B cell (primary cell): Measurements from ENCODE around the gene ZNF84. TPM values are rescaled to one million over a fixed set of nuclear protein-coding genes. Genes with fewer than 3 reads are reported as not detected.

Experiments used
- ATAC-seq: fragments of 200-7000 bp; cut with Tn5 transposase; one replicate; pipeline ENCODE4 v1.10.0; 2021; ENCODE audit warnings: low read depth, mild to moderate bottlenecking, moderate number of reproducible peaks, moderate library complexity
- CTCF ChIA-PET: fragments of 350-600 bp; sonication (Branson Sonifier 250); formaldehyde crosslinking; loops from one replicate; lab custom pipeline; 2021; ENCODE audit warnings: antibody characterized with exemption, inconsistent platforms; lab: Charles Lee
- POLR2A ChIA-PET: fragments of 350-600 bp; sonication (Branson Sonifier 250); formaldehyde crosslinking; loops from one replicate; lab custom pipeline; 2021; ENCODE audit warnings: antibody characterized with exemption; lab: Charles Lee
- DNase-seq: peaks from one replicate; pipeline ENCODE4 v3.0.0; 2013
- H2AFZ ChIP-seq: 2 replicates; pipeline ENCODE4 v1.6.1; 2012; ENCODE audit warnings: mild to moderate bottlenecking, low read depth, low read length; ENCODE audit not compliant: insufficient read depth, poor library complexity, severe bottlenecking
- H3K27ac ChIP-seq, 2 donors: 1 replicate in 1 of 2; 2 replicates in 1 of 2; pipeline ENCODE4 v1.5.1; 2012 to 2013; ENCODE audit warnings: low read length in 2 of 2, mild to moderate bottlenecking in 2 of 2, moderate library complexity in 1 of 2
- H3K27me3 ChIP-seq, 4 experiments: fragments of 200-600 bp in 1 of 4; sonication (generic) in 1 of 4; replicated peaks in 1 of 4; 1 replicate in 2 of 4; 2 replicates in 2 of 4; pipeline versions ENCODE4 v1.6.1 to v1.7.0; 2013 to 2016; ENCODE audit warnings: low read length in 3 of 4, mild to moderate bottlenecking in 2 of 4, mixed read lengths in 1 of 4, moderate library complexity in 1 of 4; ENCODE audit not compliant: insufficient read depth in 4 of 4, control insufficient read depth in 3 of 4; ENCODE audit errors: control extremely low read depth in 1 of 4
- H3K36me3 ChIP-seq, 2 experiments: replicated peaks in 1 of 2; 1 replicate in 1 of 2; 2 replicates in 1 of 2; pipeline versions ENCODE4 v1.6.1 to v1.7.1; 2013; ENCODE audit warnings: low read length in 1 of 2; ENCODE audit not compliant: insufficient read depth in 2 of 2, control insufficient read depth in 1 of 2; ENCODE audit errors: control extremely low read depth in 1 of 2, extremely low read depth in 1 of 2
- H3K4me1 ChIP-seq, 2 donors: fragments of 200-600 bp in 1 of 2; sonication (generic) in 1 of 2; 1 replicate in 1 of 2; 2 replicates in 1 of 2; pipeline versions ENCODE4 v1.5.1 to v1.6.1; 2013 to 2017; ENCODE audit warnings: low read length in 2 of 2; ENCODE audit not compliant: control insufficient read depth in 2 of 2, insufficient read depth in 2 of 2
- H3K4me2 ChIP-seq: replicated peaks from 2 replicates; pipeline ENCODE3; 2012; ENCODE audit warnings: mild to moderate bottlenecking, low read depth, low read length; ENCODE audit not compliant: poor library complexity, severe bottlenecking
- H3K4me3 ChIP-seq, 5 experiments: fragments of 200-600 bp in 1 of 5; sonication (generic) in 1 of 5; 1 replicate in 3 of 5; 2 replicates in 2 of 5; pipeline versions ENCODE4 v1.5.1 to v1.7.0; 2011 to 2016; ENCODE audit warnings: low read length in 4 of 5, mild to moderate bottlenecking in 4 of 5, low read depth in 2 of 5, control low read depth in 1 of 5, moderate library complexity in 1 of 5; ENCODE audit not compliant: insufficient read depth in 1 of 5; ENCODE audit errors: control extremely low read depth in 1 of 5, extremely low read depth in 1 of 5
- H3K79me2 ChIP-seq: fragments of 200-600 bp; sonication (generic); one replicate; pipeline ENCODE4 v1.6.0; 2016; ENCODE audit warnings: low read length; ENCODE audit not compliant: control insufficient read depth, insufficient read depth
- H3K9ac ChIP-seq: fragments of 200-600 bp; sonication (generic); 2 replicates; pipeline ENCODE4 v1.6.1; 2017; ENCODE audit warnings: mild to moderate bottlenecking, low read length, moderate library complexity
- H3K9me3 ChIP-seq, 3 donors: one replicate each; pipeline versions ENCODE4 v1.6.1 to v1.7.1; 2013; ENCODE audit warnings: low read length in 2 of 3; ENCODE audit not compliant: control insufficient read depth in 2 of 3, insufficient read depth in 1 of 3; ENCODE audit errors: control extremely low read depth in 1 of 3
- H4K20me1 ChIP-seq: 2 replicates; pipeline ENCODE4 v1.6.0; 2012; ENCODE audit warnings: mild to moderate bottlenecking, low read length; ENCODE audit not compliant: insufficient read depth, control insufficient read depth, poor library complexity, severe bottlenecking
- H3K27ac Mint-ChIP-seq: one replicate; pipeline ENCODE4 v1.8.0; 2021; ENCODE audit warnings: mixed read lengths
- H3K27me3 Mint-ChIP-seq: one replicate; pipeline ENCODE4 v1.8.0; 2021; ENCODE audit warnings: mixed read lengths
- H3K4me1 Mint-ChIP-seq: one replicate; pipeline ENCODE4 v1.8.0; 2021; ENCODE audit warnings: mixed read lengths
- H3K4me3 Mint-ChIP-seq: one replicate; pipeline ENCODE4 v1.8.0; 2021; ENCODE audit warnings: mixed read lengths
- H3K9me3 Mint-ChIP-seq: one replicate; pipeline ENCODE4 v1.8.0; 2022; ENCODE audit warnings: mixed read lengths; ENCODE audit not compliant: insufficient read depth
- CTCF ChIP-seq: fragments of 200-600 bp; IDR thresholded peaks from one replicate; pipeline ENCODE4 v1.8.0; 2022; ENCODE audit warnings: antibody characterized with exemption, mild to moderate bottlenecking
- EZH2 ChIP-seq: IDR thresholded peaks from 2 replicates; pipeline ENCODE4 v1.6.1; 2012; ENCODE audit warnings: borderline replicate concordance, low read depth, mild to moderate bottlenecking, moderate library complexity, low read length; ENCODE audit not compliant: insufficient read depth, poor library complexity, severe bottlenecking
- WGBS: methylation state at CpG from one replicate; pipeline ENCODE4 v1.1.5; 2013; ENCODE audit warnings: missing lambda C conversion rate; ENCODE audit not compliant: insufficient coverage; 5-methylcytosine and 5-hydroxymethylcytosine counted together
- intact Hi-C: fragments of 100-400 bp; cut with micrococcal nuclease; formaldehyde crosslinking; loops from one replicate; pipeline ENCODE4 v1.10.0; 2022
- polyA plus RNA-seq: library from polyadenylated mRNA; depleted of rRNA; stranded (reverse); fragments of >200 nt; gene quantifications from 2 replicates; pipeline ENCODE4 v1.2.3, GENCODE V29; 2012
- total RNA-seq, 2 donors: library from RNA; stranded (reverse); fragments of 120-200 nt in 1 of 2; gene quantifications; 1 replicate in 1 of 2; 2 replicates in 1 of 2; pipeline versions ENCODE4 v1.2.3 to v1.2.4, GENCODE V29; 2013 to 2022

The ZNF84 gene
- total and polyA plus RNA-seq, 2 donors (not counting 1 experiment from before 2014, with no cell fraction given), result 17.6 to 48.4 TPM

- peaks cover 41 to 75% of the 10 kb centered on the region in 2 experiments for H3K36me3 ChIP-seq
- H4K20me1 ChIP-seq, result no peaks in the 10 kb centered on the region
- peaks cover 43% of the 10 kb centered on the region for H3K9me3 Mint-ChIP-seq
- peaks cover 62% of the 10 kb centered on the region for H3K79me2 ChIP-seq
- ATAC-seq (no peak), DNase-seq (no peak)
- H3K4me3 ChIP-seq, result no peak overlapping the region
- no CpG with 5 or more reads among the region's 3 CpGs for WGBS
- H3K27ac ChIP-seq, result no peak overlapping the region
- H3K9me3 ChIP-seq, result peaks cover 26 to 90% (median 75%) of the 10 kb centered on the region in 3 donors
- POLR2A ChIA-PET, result no interaction called here
- no peaks in the 10 kb centered on the region for H3K4me1 Mint-ChIP-seq
- H3K27me3 ChIP-seq, result no peaks in the 10 kb centered on the region
- H2AFZ ChIP-seq, result no peak overlapping the region
- no peak overlapping the region for H3K9ac ChIP-seq
- H3K27ac Mint-ChIP-seq, result no peak overlapping the region
- no peak overlapping the region for H3K4me3 Mint-ChIP-seq
- intact Hi-C loops, result no loop called here
- TF ChIP-seq CTCF (no peak), EZH2 (no peak)
- H3K4me1 ChIP-seq, result no peaks in the 10 kb centered on the region
- H3K27me3 Mint-ChIP-seq, result no peaks in the 10 kb centered on the region
- H3K4me2 ChIP-seq, result no peak overlapping the region
- CTCF ChIA-PET, result no interaction called here
These were observed 9.4 kb downstream of the ZNF84 start for GRCh38 chr12:133046698-133047097.

- Histone ChIP-seq H3K4me3 (peak overlapping the region in 1 of 5 experiments; percentile 27), H3K79me2 (no peaks in the 10 kb centered on the region), H3K36me3 (peaks cover 4 to 26% of the 10 kb centered on the region in 2 experiments), H3K9me3 (peaks cover 35 to 91% (median 36%) of the 10 kb centered on the region in 3 donors), H4K20me1 (no peaks in the 10 kb centered on the region), H3K9ac (no peak overlapping the region), H3K4me1 (no peaks in the 10 kb centered on the region), H3K4me2 (no peak overlapping the region), H2AFZ (no peak overlapping the region), H3K27me3 (no peaks in the 10 kb centered on the region), H3K27ac (no peak overlapping the region)
- Mint-ChIP-seq H3K9me3 (peaks cover 13% of the 10 kb centered on the region), H3K27me3 (no peaks in the 10 kb centered on the region), H3K27ac (peak overlapping the region; percentile 15), H3K4me3 (no peak overlapping the region), H3K4me1 (no peaks in the 10 kb centered on the region)
- intact Hi-C loops, result no loop called here
- DNase-seq (no peak), ATAC-seq (no peak)
- WGBS, result no CpG with 5 or more reads among the region's 5 CpGs
- ChIA-PET CTCF (no interaction called here), POLR2A (interaction anchor here (0.7 kb wide), 1 partner anchor 43 kb away, joined by 3 read pairs; no protein-coding TSS in a partner anchor)
- TF ChIP-seq EZH2 (no peak), CTCF (no peak)
These were observed 20.1 kb downstream of the ZNF84 start for GRCh38 chr12:133057446-133057845.
